Psoas muscle (tissue), 8 donors: ENCODE measurements around the gene OBSCN. TPM values are rescaled to one million over a fixed set of nuclear protein-coding genes. Genes with fewer than 3 reads are reported as not detected.

Source experiments
- ATAC-seq, 4 donors: fragments of 200-7000 bp; cut with Tn5 transposase; one replicate each; pipeline ENCODE4 v1.9.1; 2020; ENCODE audit warnings: moderate library complexity in 3 of 4, mild to moderate bottlenecking in 2 of 4
- DNase-seq, 2 donors: peaks; one replicate each; pipeline ENCODE4 v3.0.0-alpha.2; 2020
- H3K27ac ChIP-seq: fragments of 200-600 bp; one replicate; pipeline ENCODE4 v1.8.0; 2022
- H3K27me3 ChIP-seq, 3 donors: fragments of 200-600 bp in 1 of 3; one replicate each; pipeline versions ENCODE4 v1.6.1 to v1.8.0; 2013 to 2022; ENCODE audit warnings: low read length in 2 of 3, mild to moderate bottlenecking in 2 of 3, moderate library complexity in 1 of 3; ENCODE audit not compliant: insufficient read depth in 3 of 3
- H3K36me3 ChIP-seq, 2 donors: fragments of 200-600 bp in 1 of 2; one replicate each; pipeline versions ENCODE4 v1.6.1 to v1.8.0; 2013 to 2022; ENCODE audit warnings: low read depth in 1 of 2, mild to moderate bottlenecking in 1 of 2, moderate library complexity in 1 of 2; ENCODE audit not compliant: insufficient read depth in 1 of 2
- H3K4me1 ChIP-seq: fragments of 200-600 bp; one replicate; pipeline ENCODE4 v1.8.0; 2022
- H3K4me3 ChIP-seq: fragments of 200-600 bp; one replicate; pipeline ENCODE4 v1.8.0; 2022; ENCODE audit warnings: mild to moderate bottlenecking
- H3K9me3 ChIP-seq: fragments of 200-600 bp; one replicate; pipeline ENCODE4 v1.8.0; 2022
- CTCF ChIP-seq: fragments of 200-600 bp; IDR thresholded peaks from one replicate; pipeline ENCODE4 v1.8.0; 2022; ENCODE audit warnings: antibody characterized with exemption
- WGBS, 3 donors: extraction: QIAGEN DNeasy Blood & Tissue Kit; methylation state at CpG; one replicate each; pipeline versions ENCODE4 v1.1.6 to v1.1.7; 2013; 5-methylcytosine and 5-hydroxymethylcytosine counted together
- intact Hi-C, 2 donors: fragments of 100-400 bp; cut with DNase I; formaldehyde crosslinking; loops; one replicate each; pipeline versions ENCODE4 v1.11.0 to v1.14.2; 2022
- polyA plus RNA-seq, 3 donors: library from polyadenylated mRNA; stranded (reverse); fragments of 200-250 nt; gene quantifications; one replicate each; pipeline ENCODE4 v1.2.3, GENCODE V29; 2013
- total RNA-seq, 4 donors: library from RNA; stranded (reverse); fragmentation: NEBNext Ultra II Directional in 2 of 4; extraction: Animal tissue kit (Norgen Biotek cat#: 25700) in 2 of 4; gene quantifications; one replicate each; pipeline versions ENCODE4 v1.2.1 to v1.2.4, GENCODE V29; 2021 to 2023
- donor health status: healthy with polysubstance abuse.
- donor health status: DM: no; HTN: no; CAD: no; lungs with moderate emphysema.
- donor health status: Bipolar disorder and iron deficiency.
- donor health status: healthy.
- donor health status: DM: yes; HTN: yes; CAD: no.
- donor health status: DM: no; HTN: no; CAD: no.
- donor health status: DM: no; HTN: no; CAD: no.
- donor health status: DM: yes; HTN: yes; CAD: no.

Gene OBSCN
- total and polyA plus RNA-seq, 7 donors = 397 to 1,869 (median 1,061) TPM

GRCh38 chr1:228401782-228402640 is 194.2 kb downstream of the OBSCN start:
- no peak overlapping the region for H3K27ac ChIP-seq
- H3K9me3 ChIP-seq = no peaks in the 10 kb centered on the region
- peaks cover 14% of the 10 kb centered on the region for H3K4me1 ChIP-seq
- no peak for TF ChIP-seq CTCF
- 95 to 97% (median 97%) methylated on average over 14 of the region's 14 CpGs for WGBS, 3 donors
- H3K4me3 ChIP-seq = no peak overlapping the region
- H3K36me3 ChIP-seq = peaks cover 0 to 24% of the 10 kb centered on the region in 2 donors
- H3K27me3 ChIP-seq = no peaks in the 10 kb centered on the region
- ATAC-seq (no peak), DNase-seq (no peak)
- intact Hi-C loops = loop anchor here in 1 of 2 donors (10.0 kb wide), 1 partner anchor 267 kb away; no protein-coding TSS in a partner anchor

- ATAC-seq (no peak), DNase-seq (no peak)
- no peak overlapping the region for H3K27ac ChIP-seq
- no peak overlapping the region for H3K4me3 ChIP-seq
- 93 to 97% (median 96%) methylated on average over 5 of the region's 5 CpGs for WGBS, 3 donors
- no peaks in the 10 kb centered on the region for H3K9me3 ChIP-seq
- intact Hi-C loops = loop anchor here in 1 of 2 donors (10.0 kb wide), 1 partner anchor 268 kb away; no protein-coding TSS in a partner anchor
- no peaks in the 10 kb centered on the region for H3K27me3 ChIP-seq
- H3K36me3 ChIP-seq = peaks cover 0 to 20% of the 10 kb centered on the region in 2 donors
- TF ChIP-seq CTCF = no peak
- peaks cover 14% of the 10 kb centered on the region for H3K4me1 ChIP-seq
Observed at GRCh38 chr1:228402641-228403025, 194.8 kb downstream of the OBSCN start.

GRCh38 chr1:228403231-228403631 is 195.4 kb downstream of the OBSCN start:
- intact Hi-C loops = loop anchor here in 1 of 2 donors (10.0 kb wide), 1 partner anchor 268 kb away; no protein-coding TSS in a partner anchor
- no peak for DNase-seq
- Histone ChIP-seq H3K27me3 (no peaks in the 10 kb centered on the region), H3K4me1 (peaks cover 14% of the 10 kb centered on the region), H3K36me3 (peaks cover 0 to 19% of the 10 kb centered on the region in 2 donors), H3K9me3 (no peaks in the 10 kb centered on the region), H3K4me3 (no peak overlapping the region), H3K27ac (no peak overlapping the region)
- ATAC-seq = no peak
- WGBS, 3 donors = 90 to 95% (median 94%) methylated on average over 9 of the region's 9 CpGs
- no peak for TF ChIP-seq CTCF

GRCh38 chr1:228404107-228404720 is 196.4 kb downstream of the OBSCN start:
- Histone ChIP-seq H3K4me1 (peaks cover 14% of the 10 kb centered on the region), H3K27me3 (no peaks in the 10 kb centered on the region), H3K36me3 (peaks cover 0 to 14% of the 10 kb centered on the region in 2 donors), H3K4me3 (no peak overlapping the region), H3K9me3 (no peaks in the 10 kb centered on the region), H3K27ac (no peak overlapping the region)
- intact Hi-C loops = loop anchor here in 1 of 2 donors (10.0 kb wide), 1 partner anchor 269 kb away; no protein-coding TSS in a partner anchor
- no peak for TF ChIP-seq CTCF
- WGBS, 3 donors = 87 to 92% (median 90%) methylated on average over 3 of the region's 3 CpGs
- no peak for DNase-seq
- ATAC-seq = no peak
